Esophagus squamous epithelium (tissue), 5 donors: ENCODE data around the gene TGFBR3L. TPM values are rescaled to one million over a fixed set of nuclear protein-coding genes. Genes with fewer than 3 reads are reported as not detected.

Source experiments
- DNase-seq: peaks from one replicate; lab custom pipeline; 2025; lab: John Stamatoyannopoulos, UW
- H3K27ac ChIP-seq, 4 donors: fragments of 200-600 bp; sonication (generic); one replicate each; pipeline ENCODE4 v1.5.1; 2016 to 2019; ENCODE audit warnings: mild to moderate bottlenecking in 1 of 4
- H3K27me3 ChIP-seq, 4 donors: fragments of 200-600 bp; sonication (generic); 1 replicate in 3 of 4; 2 replicates in 1 of 4; pipeline versions ENCODE4 v1.5.1 to v1.6.0; 2017 to 2021; ENCODE audit warnings: antibody characterized with exemption in 1 of 4
- H3K36me3 ChIP-seq, 3 donors: fragments of 200-600 bp; sonication (generic); one replicate each; pipeline ENCODE4 v1.5.1; 2016 to 2019
- H3K4me1 ChIP-seq, 3 donors: fragments of 200-600 bp; sonication (generic); one replicate each; pipeline ENCODE4 v1.5.1; 2017 to 2019
- H3K4me3 ChIP-seq, 4 donors: fragments of 200-600 bp; sonication (generic); 1 replicate in 3 of 4; 2 replicates in 1 of 4; pipeline ENCODE4 v1.5.1; 2016 to 2019; ENCODE audit warnings: mild to moderate bottlenecking in 2 of 4, moderate library complexity in 1 of 4
- H3K9me3 ChIP-seq, 3 donors: fragments of 200-600 bp; sonication (generic); one replicate each; pipeline ENCODE4 v1.5.1; 2016 to 2019
- CTCF ChIP-seq, 6 experiments: fragments of 450-650 bp in 4 of 6; fragments of 200-600 bp in 2 of 6; sonication (generic) in 2 of 6; IDR thresholded peaks; one replicate each; pipeline ENCODE4 v1.5.1; 2016 to 2019; ENCODE audit warnings: antibody characterized with exemption in 6 of 6, mild to moderate bottlenecking in 4 of 6, moderate library complexity in 4 of 6
- POLR2A ChIP-seq, 4 donors: fragments of 450-650 bp; IDR thresholded peaks; one replicate each; pipeline ENCODE4 v1.6.1; 2017; ENCODE audit warnings: antibody characterized with exemption in 4 of 4, mild to moderate bottlenecking in 4 of 4, moderate library complexity in 3 of 4
- WGBS, 2 donors: methylation state at CpG; one replicate each; pipeline ENCODE4 v1.1.5; 2018; 5-methylcytosine and 5-hydroxymethylcytosine counted together
- intact Hi-C: fragments of 100-400 bp; cut with DNase I; formaldehyde crosslinking; loops from one replicate; pipeline ENCODE4 v1.15.0; 2022
- total RNA-seq, 4 donors: library from RNA; depleted of rRNA; stranded (reverse); fragments of >200 nt; gene quantifications; one replicate each; pipeline ENCODE4 v1.1.0, GENCODE V29; 2016
- donor health status: DM: yes; HTN: yes; CAD: no.

The TGFBR3L gene
- total RNA-seq, 4 donors from 2014 or later = not detected

GRCh38 chr19:7944177-7944761, 29.6 kb downstream of the TGFBR3L start:
- intact Hi-C loops = loop anchor here (10.0 kb wide), 1 partner anchor 311 kb away; no protein-coding TSS in a partner anchor
- H3K36me3 ChIP-seq = peaks cover 0 to 22% (median 9%) of the 10 kb centered on the region in 3 donors

GRCh38 chr19:7947939-7948338, 33.3 kb downstream of the TGFBR3L start:
- no peaks in the 10 kb centered on the region for H3K9me3 ChIP-seq
- no peak overlapping the region for H3K4me3 ChIP-seq
- DNase-seq = no peak
- no peak for TF ChIP-seq POLR2A (IDR thresholded peaks at IDR 0.05)
- TF ChIP-seq CTCF (IDR thresholded peaks at IDR 0.05) = no peak
- H3K4me1 ChIP-seq = peaks cover 3 to 11% (median 4%) of the 10 kb centered on the region in 3 donors
- intact Hi-C loops = loop anchor here (10.0 kb wide), 1 partner anchor 307 kb away; no protein-coding TSS in a partner anchor
- WGBS, 2 donors = 80 to 85% methylated on average over 4 of the region's 4 CpGs
- no peaks in the 10 kb centered on the region for H3K36me3 ChIP-seq
- H3K27ac ChIP-seq = no peak overlapping the region
- H3K27me3 ChIP-seq = no peaks in the 10 kb centered on the region

More at GRCh38 chr19:7944177-7944761, 29.6 kb downstream of the TGFBR3L start:
- Histone ChIP-seq H3K9me3 (no peaks in the 10 kb centered on the region), H3K4me1 (peaks cover 11 to 41% (median 14%) of the 10 kb centered on the region in 3 donors), H3K4me3 (peak overlapping the region; percentile 82 to 90 (median 86)), H3K27me3 (no peaks in the 10 kb centered on the region), H3K27ac (peak overlapping the region; percentile 90 to 99 (median 98))
- DNase-seq = peak; percentile 45
- TF ChIP-seq POLR2A (IDR thresholded peaks at IDR 0.05) (no peak), CTCF (IDR thresholded peaks at IDR 0.05) (peak; percentile 75 to 91 (median 88))
- WGBS, 2 donors = 21 to 29% methylated on average over 14 to 16 of the region's 18 CpGs

- Histone ChIP-seq H3K27me3 (no peaks in the 10 kb centered on the region), H3K9me3 (no peaks in the 10 kb centered on the region), H3K4me3 (no peak overlapping the region), H3K4me1 (peaks cover 0 to 4% (median 0%) of the 10 kb centered on the region in 3 donors), H3K36me3 (peaks cover 0 to 7% (median 0%) of the 10 kb centered on the region in 3 donors), H3K27ac (no peak overlapping the region)
- no peak for DNase-seq
- 11 to 12% methylated on average over 3 of the region's 3 CpGs for WGBS, 2 donors
- TF ChIP-seq CTCF (IDR thresholded peaks at IDR 0.05) = no peak
- intact Hi-C loops = no loop called here
These were observed 38.4 kb downstream of the TGFBR3L start for GRCh38 chr19:7953060-7953459.

- H3K4me3 ChIP-seq = no peak overlapping the region
- H3K27ac ChIP-seq = no peak overlapping the region
- H3K4me1 ChIP-seq = peaks cover 0 to 4% (median 0%) of the 10 kb centered on the region in 3 donors
- DNase-seq = no peak
- 81 to 83% methylated on average over 6 to 7 of the region's 7 CpGs for WGBS, 2 donors
- peaks cover 0 to 12% (median 0%) of the 10 kb centered on the region in 3 donors for H3K36me3 ChIP-seq
- no peaks in the 10 kb centered on the region for H3K9me3 ChIP-seq
- TF ChIP-seq CTCF (IDR thresholded peaks at IDR 0.05) = no peak
- TF ChIP-seq POLR2A (IDR thresholded peaks at IDR 0.05) = no peak
- intact Hi-C loops = no loop called here
- H3K27me3 ChIP-seq = no peaks in the 10 kb centered on the region
These were observed 38.9 kb downstream of the TGFBR3L start for GRCh38 chr19:7953576-7953975.

GRCh38 chr19:7955696-7956095, 41.1 kb downstream of the TGFBR3L start:
- Histone ChIP-seq H3K27me3 (no peaks in the 10 kb centered on the region), H3K36me3 (peaks cover 0 to 31% (median 0%) of the 10 kb centered on the region in 3 donors), H3K9me3 (no peaks in the 10 kb centered on the region), H3K27ac (no peak overlapping the region), H3K4me1 (peaks cover 0 to 4% (median 0%) of the 10 kb centered on the region in 3 donors), H3K4me3 (no peak overlapping the region)
- TF ChIP-seq CTCF (IDR thresholded peaks at IDR 0.05) (no peak), POLR2A (IDR thresholded peaks at IDR 0.05) (no peak)
- intact Hi-C loops = no loop called here
- no peak for DNase-seq
- 88 to 90% methylated on average over 10 to 11 of the region's 11 CpGs for WGBS, 2 donors
